SK-N-MC (cell line): ENCODE data around the gene CMTR2.

Experiments
- EZH2 ChIP-seq: fragments of 200-600 bp; sonication (generic); IDR thresholded peaks from one replicate; pipeline ENCODE4 v1.6.1; 2017; ENCODE audit warnings: antibody characterized with exemption
- POLR2AphosphoS5 ChIP-seq: IDR thresholded peaks from 2 replicates; pipeline ENCODE4 v1.6.1; 2012; ENCODE audit warnings: mild to moderate bottlenecking, low read depth, low read length, borderline replicate concordance

DNA sequence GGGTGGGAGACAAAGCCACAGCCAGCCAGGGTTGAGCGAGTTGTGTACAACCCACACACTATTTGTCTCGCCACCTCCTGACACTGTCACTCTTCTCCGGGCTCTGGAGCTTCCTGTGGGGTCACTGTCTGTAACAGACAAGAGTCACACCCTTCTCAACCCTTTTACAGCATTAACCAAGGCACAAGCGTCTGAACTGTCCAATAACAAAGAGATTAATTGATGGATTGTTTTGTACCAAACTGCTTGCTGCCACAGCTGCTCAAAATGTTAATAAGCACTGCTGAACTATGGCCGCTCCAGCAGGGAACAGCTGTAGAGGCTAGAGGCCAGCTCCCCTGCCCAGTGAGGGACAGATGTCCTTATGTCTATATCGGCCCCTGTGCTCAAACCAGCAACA lies 33.5 kb downstream of the CMTR2 start:
- TF ChIP-seq EZH2 (no peak), POLR2AphosphoS5 (no peak)
